Prostate gland (tissue), 2 donors: Measurements from ENCODE around the gene SESN1.

Source experiments
- POLR2A ChIP-seq: fragments of 450-650 bp; IDR thresholded peaks from one replicate; pipeline ENCODE4 v1.6.1; 2016; ENCODE audit warnings: antibody characterized with exemption, mild to moderate bottlenecking
- POLR2AphosphoS5 ChIP-seq: sonication (generic); formaldehyde crosslinking; IDR thresholded peaks from one replicate; pipeline ENCODE4 v1.6.1; 2017; ENCODE audit warnings: antibody characterized with exemption
- TF ChIP-seq, protein P1 (sequence below), 4 experiments: fragments of 200-600 bp in 2 of 4; fragments of 450-650 bp in 2 of 4; sonication (generic) in 2 of 4; IDR thresholded peaks; 1 replicate in 3 of 4; 2 replicates in 1 of 4; pipeline ENCODE4 v1.5.1; 2016 to 2019; ENCODE audit warnings: antibody characterized with exemption in 4 of 4, mild to moderate bottlenecking in 2 of 4, moderate library complexity in 2 of 4

DNA sequence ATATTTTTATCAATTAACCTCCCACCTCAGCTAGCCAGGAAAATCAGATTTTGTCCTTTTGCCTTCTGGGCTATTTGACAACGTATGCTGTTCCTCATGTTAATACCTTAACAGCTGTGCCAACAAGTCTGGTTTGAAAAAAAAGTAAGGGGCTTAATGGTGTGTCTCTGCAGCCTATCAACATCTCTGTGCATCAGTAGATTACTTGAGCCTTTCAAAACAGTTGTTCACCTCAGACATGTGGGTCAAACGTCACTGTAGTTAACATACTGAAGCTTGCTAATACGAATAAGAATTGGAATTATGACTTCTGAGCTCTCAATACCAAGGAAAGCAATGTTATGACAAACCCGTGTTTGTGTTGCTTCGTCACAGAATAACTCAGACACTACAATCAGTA, 23.7 kb upstream of the SESN1 start:
- TF ChIP-seq, protein P1, sequence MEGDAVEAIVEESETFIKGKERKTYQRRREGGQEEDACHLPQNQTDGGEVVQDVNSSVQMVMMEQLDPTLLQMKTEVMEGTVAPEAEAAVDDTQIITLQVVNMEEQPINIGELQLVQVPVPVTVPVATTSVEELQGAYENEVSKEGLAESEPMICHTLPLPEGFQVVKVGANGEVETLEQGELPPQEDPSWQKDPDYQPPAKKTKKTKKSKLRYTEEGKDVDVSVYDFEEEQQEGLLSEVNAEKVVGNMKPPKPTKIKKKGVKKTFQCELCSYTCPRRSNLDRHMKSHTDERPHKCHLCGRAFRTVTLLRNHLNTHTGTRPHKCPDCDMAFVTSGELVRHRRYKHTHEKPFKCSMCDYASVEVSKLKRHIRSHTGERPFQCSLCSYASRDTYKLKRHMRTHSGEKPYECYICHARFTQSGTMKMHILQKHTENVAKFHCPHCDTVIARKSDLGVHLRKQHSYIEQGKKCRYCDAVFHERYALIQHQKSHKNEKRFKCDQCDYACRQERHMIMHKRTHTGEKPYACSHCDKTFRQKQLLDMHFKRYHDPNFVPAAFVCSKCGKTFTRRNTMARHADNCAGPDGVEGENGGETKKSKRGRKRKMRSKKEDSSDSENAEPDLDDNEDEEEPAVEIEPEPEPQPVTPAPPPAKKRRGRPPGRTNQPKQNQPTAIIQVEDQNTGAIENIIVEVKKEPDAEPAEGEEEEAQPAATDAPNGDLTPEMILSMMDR (IDR thresholded peaks at IDR 0.05) = no peak
- TF ChIP-seq POLR2A (no peak), POLR2AphosphoS5 (no peak)
